Activated naive CD8-positive, alpha-beta T cell treated with anti-CD3 and anti-CD28 coated beads, Interleukin-2, amount 50 U/mL, for 24 hours (primary cell): ENCODE results near the gene AVP.
A peak's percentile ranks its signal among the peaks of the same experiment; 100 is the strongest.
"Not testable (repeated sequence)": the region's sequence is repeated elsewhere in the genome, so short reads cannot be mapped to it uniquely, and the experiment has no call there.

Source experiments
- ATAC-seq: fragments of 150-1000 bp; cut with Tn5 transposase; one replicate; pipeline ENCODE4 v1.10.0; 2021
- DNase-seq: peaks from one replicate; pipeline ENCODE4 v3.0.0; 2021
- H3K27ac Mint-ChIP-seq: one replicate; pipeline ENCODE4 v1.8.0; 2021; ENCODE audit warnings: mild to moderate bottlenecking, mixed read lengths
- H3K27me3 Mint-ChIP-seq: one replicate; pipeline ENCODE4 v1.8.0; 2021; ENCODE audit warnings: mixed read lengths
- H3K36me3 Mint-ChIP-seq: one replicate; pipeline ENCODE4 v1.8.0; 2021; ENCODE audit warnings: low read depth, mixed read lengths
- H3K4me1 Mint-ChIP-seq: one replicate; pipeline ENCODE4 v1.8.0; 2021; ENCODE audit warnings: mixed read lengths
- H3K4me3 Mint-ChIP-seq: one replicate; pipeline ENCODE4 v1.8.0; 2021; ENCODE audit warnings: mild to moderate bottlenecking, moderate library complexity, mixed read lengths
- H3K9me3 Mint-ChIP-seq: one replicate; pipeline ENCODE4 v1.8.0; 2021; ENCODE audit warnings: mixed read lengths

Gene AVP

GRCh38 chr20:3119044-3119443 is 34.5 kb upstream of the AVP start:
- peaks cover 4% of the 10 kb centered on the region for H3K9me3 Mint-ChIP-seq
- H3K27ac Mint-ChIP-seq: no peak overlapping the region
- no peaks in the 10 kb centered on the region for H3K27me3 Mint-ChIP-seq

GRCh38 chr20:3117839-3118379 is 33.4 kb upstream of the AVP start:
- Mint-ChIP-seq H3K36me3 (peaks cover 34% of the 10 kb centered on the region), H3K4me1 (peaks cover 36% of the 10 kb centered on the region)
- not testable (repeated sequence) for H3K27ac Mint-ChIP-seq, H3K27me3 Mint-ChIP-seq, H3K9me3 Mint-ChIP-seq, H3K4me3 Mint-ChIP-seq
- peak; percentile 54 for ATAC-seq
- DNase-seq: peak; percentile 35

More at GRCh38 chr20:3119044-3119443, 34.5 kb upstream of the AVP start:
- Mint-ChIP-seq H3K36me3 (peaks cover 34% of the 10 kb centered on the region), H3K4me3 (no peak overlapping the region), H3K4me1 (peaks cover 44% of the 10 kb centered on the region)
- ATAC-seq: no peak
- no peak for DNase-seq

GRCh38 chr20:3116341-3116740 is 31.8 kb upstream of the AVP start:
- H3K4me3 Mint-ChIP-seq: no peak overlapping the region
- H3K36me3 Mint-ChIP-seq: peaks cover 18% of the 10 kb centered on the region
- no peaks in the 10 kb centered on the region for H3K9me3 Mint-ChIP-seq
- ATAC-seq (no peak), DNase-seq (no peak)
- H3K4me1 Mint-ChIP-seq: peaks cover 21% of the 10 kb centered on the region
- no peaks in the 10 kb centered on the region for H3K27me3 Mint-ChIP-seq
- H3K27ac Mint-ChIP-seq: no peak overlapping the region

- no peak for DNase-seq
- H3K36me3 Mint-ChIP-seq: peaks cover 10% of the 10 kb centered on the region
Observed at GRCh38 chr20:3115190-3116107, 30.9 kb upstream of the AVP start.

GRCh38 chr20:3111995-3112394 is 27.5 kb upstream of the AVP start:
- ATAC-seq: no peak
- H3K4me3 Mint-ChIP-seq: no peak overlapping the region
- H3K9me3 Mint-ChIP-seq: no peaks in the 10 kb centered on the region
- H3K27me3 Mint-ChIP-seq: no peaks in the 10 kb centered on the region
- H3K27ac Mint-ChIP-seq: no peak overlapping the region
- peaks cover 12% of the 10 kb centered on the region for H3K36me3 Mint-ChIP-seq
- DNase-seq: no peak
- peaks cover 7% of the 10 kb centered on the region for H3K4me1 Mint-ChIP-seq

More at GRCh38 chr20:3115190-3116107, 30.9 kb upstream of the AVP start:
- Mint-ChIP-seq H3K27me3 (no peaks in the 10 kb centered on the region), H3K4me1 (peaks cover 13% of the 10 kb centered on the region), H3K4me3 (no peak overlapping the region), H3K9me3 (no peaks in the 10 kb centered on the region), H3K27ac (no peak overlapping the region)
- ATAC-seq: peak; percentile 21

GRCh38 chr20:3111507-3111906 is 27.0 kb upstream of the AVP start:
- Mint-ChIP-seq H3K4me1 (peaks cover 4% of the 10 kb centered on the region), H3K9me3 (no peaks in the 10 kb centered on the region), H3K27ac (no peak overlapping the region), H3K36me3 (peaks cover 12% of the 10 kb centered on the region), H3K27me3 (no peaks in the 10 kb centered on the region), H3K4me3 (no peak overlapping the region)
- no peak for ATAC-seq
- no peak for DNase-seq

GRCh38 chr20:3109350-3110302 is 25.1 kb upstream of the AVP start:
- Mint-ChIP-seq H3K27ac (no peak overlapping the region), H3K4me3 (no peak overlapping the region), H3K27me3 (no peaks in the 10 kb centered on the region), H3K36me3 (peaks cover 12% of the 10 kb centered on the region), H3K4me1 (no peaks in the 10 kb centered on the region), H3K9me3 (no peaks in the 10 kb centered on the region)
- DNase-seq (no peak), ATAC-seq (no peak)

- peaks cover 6% of the 10 kb centered on the region for H3K36me3 Mint-ChIP-seq
- H3K4me1 Mint-ChIP-seq: peaks cover 7% of the 10 kb centered on the region
- no peak for DNase-seq
- no peaks in the 10 kb centered on the region for H3K27me3 Mint-ChIP-seq
- no peaks in the 10 kb centered on the region for H3K9me3 Mint-ChIP-seq
- no peak overlapping the region for H3K27ac Mint-ChIP-seq
- ATAC-seq: no peak
- H3K4me3 Mint-ChIP-seq: no peak overlapping the region
Observed at GRCh38 chr20:3107464-3108025, 23.0 kb upstream of the AVP start.

DNA sequence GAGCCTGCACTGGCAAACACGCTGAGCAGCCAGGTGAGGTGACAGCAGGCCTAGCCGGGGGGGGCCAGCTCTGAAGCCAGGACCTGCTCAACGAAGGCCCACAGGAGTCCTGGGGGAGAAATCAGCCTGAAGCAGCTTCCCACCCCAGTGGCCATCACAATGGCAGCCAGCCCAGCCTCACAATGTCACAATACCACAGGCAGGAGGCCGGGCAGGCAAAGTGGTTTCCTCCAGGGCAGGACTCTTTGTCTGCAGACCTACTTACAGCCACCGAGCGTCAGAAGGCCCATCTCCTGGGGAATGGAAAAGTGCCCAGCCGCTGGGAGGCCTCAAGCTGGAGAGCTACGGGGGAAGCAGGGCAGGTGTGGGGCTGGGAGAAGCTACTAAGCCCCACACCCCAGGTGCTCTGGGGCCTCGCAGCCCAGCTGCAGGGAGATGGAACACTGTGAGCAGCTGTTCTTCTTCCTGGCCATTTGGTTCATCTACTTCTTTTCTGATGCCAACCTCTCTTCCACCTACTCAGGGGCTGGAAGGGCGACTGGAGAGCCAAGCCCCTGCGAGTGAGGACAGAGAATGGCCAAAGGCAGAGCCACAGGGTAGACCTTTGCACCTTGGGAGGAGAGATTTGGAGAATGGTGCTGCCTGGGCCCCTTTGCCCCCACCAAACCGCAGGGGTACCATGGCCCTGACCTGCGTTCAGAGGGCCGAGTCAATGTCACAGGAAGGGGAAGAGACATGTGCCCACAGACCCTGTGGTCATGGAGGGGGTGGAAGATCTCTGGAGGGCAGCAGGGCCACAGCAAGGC is 22.3 kb upstream of the AVP start:
- no peaks in the 10 kb centered on the region for H3K27me3 Mint-ChIP-seq
- DNase-seq: no peak
- H3K4me1 Mint-ChIP-seq: peaks cover 14% of the 10 kb centered on the region
- H3K27ac Mint-ChIP-seq: no peak overlapping the region
- H3K9me3 Mint-ChIP-seq: no peaks in the 10 kb centered on the region
- peaks cover 6% of the 10 kb centered on the region for H3K36me3 Mint-ChIP-seq
- H3K4me3 Mint-ChIP-seq: no peak overlapping the region
- no peak for ATAC-seq

DNA sequence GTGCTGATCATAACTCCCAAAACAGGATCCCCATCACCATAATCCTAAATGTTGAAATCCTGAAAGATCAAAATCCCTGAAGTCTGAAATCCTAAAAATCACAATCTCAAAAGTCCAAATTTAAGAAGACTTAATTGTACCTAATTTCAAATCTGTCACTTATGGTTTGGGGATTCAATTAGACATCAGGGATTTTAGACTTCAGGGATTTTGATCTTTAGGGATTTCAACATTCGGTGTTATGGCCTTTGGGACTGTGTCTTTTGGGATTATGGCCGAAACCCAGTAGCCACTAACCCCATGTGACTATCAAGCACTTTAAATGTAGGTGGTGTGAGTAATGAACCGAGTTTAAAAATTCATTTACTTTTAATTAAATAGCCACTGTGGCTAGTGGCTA is 21.7 kb upstream of the AVP start:
- no peak for DNase-seq
- no peaks in the 10 kb centered on the region for H3K27me3 Mint-ChIP-seq
- H3K4me3 Mint-ChIP-seq: no peak overlapping the region
- H3K9me3 Mint-ChIP-seq: no peaks in the 10 kb centered on the region
- H3K27ac Mint-ChIP-seq: no peak overlapping the region
- peaks cover 21% of the 10 kb centered on the region for H3K4me1 Mint-ChIP-seq
- peaks cover 6% of the 10 kb centered on the region for H3K36me3 Mint-ChIP-seq
- ATAC-seq: no peak

GRCh38 chr20:3105256-3106137 is 21.0 kb upstream of the AVP start:
- DNase-seq (no peak), ATAC-seq (no peak)
- Mint-ChIP-seq H3K9me3 (no peaks in the 10 kb centered on the region), H3K27me3 (peaks cover 2% of the 10 kb centered on the region), H3K36me3 (peaks cover 6% of the 10 kb centered on the region), H3K4me3 (no peak overlapping the region), H3K4me1 (peaks cover 21% of the 10 kb centered on the region), H3K27ac (no peak overlapping the region)

GRCh38 chr20:3103369-3104032 is 19.0 kb upstream of the AVP start:
- H3K4me3 Mint-ChIP-seq: no peak overlapping the region
- no peak for DNase-seq
- H3K27ac Mint-ChIP-seq: no peak overlapping the region
- H3K4me1 Mint-ChIP-seq: peaks cover 21% of the 10 kb centered on the region
- ATAC-seq: no peak
- H3K27me3 Mint-ChIP-seq: peaks cover 2% of the 10 kb centered on the region
- H3K9me3 Mint-ChIP-seq: no peaks in the 10 kb centered on the region
- peaks cover 5% of the 10 kb centered on the region for H3K36me3 Mint-ChIP-seq
